K562 (cell line): Measurements from ENCODE around the gene CRYGC. TPM values are rescaled to one million over a fixed set of nuclear protein-coding genes. Genes with fewer than 3 reads are reported as not detected.

Experiments
- ATAC-seq: fragments of 200-7000 bp; cut with Tn5 transposase; 3 replicates; pipeline ENCODE4 v1.9.1; 2020; ENCODE audit warnings: moderate library complexity
- BruUV-seq: library from RNA; stranded (reverse); fragments of 400-500 nt; replicated peaks from 2 replicates; lab custom pipeline; 2021; lab: Mats Ljungman, UMichigan
- CTCF ChIA-PET: fragments of 300-600 bp; formaldehyde crosslinking; extraction: SDS; loops from one replicate; lab custom pipeline; 2021; ENCODE audit warnings: low intra/inter-chr PET ratio; lab: Yijun Ruan, JAX
- POLR2A ChIA-PET: fragments of 300-600, 350-650 bp; sonication (Branson Sonifier 250); formaldehyde crosslinking; extraction: SDS; loops from one replicate; lab custom pipeline; 2021; ENCODE audit warnings: antibody characterized with exemption, inconsistent platforms; lab: Yijun Ruan, JAX
- DNase-seq, 4 experiments: peaks; one replicate each; pipeline versions ENCODE4 v3.0.0 to v3.0.0-alpha.2; 2011 to 2018; ENCODE audit warnings: low spot score in 3 of 4, mixed read lengths in 3 of 4; ENCODE audit errors: extremely low read depth in 1 of 4
- FAIRE-seq: peaks from 2 replicates; lab custom pipeline; 2011; peaks lifted over from hg19 to GRCh38; lab: Jason Lieb, UNC
- H2AFZ ChIP-seq: 2 replicates; pipeline ENCODE4 v1.6.0; 2011; ENCODE audit warnings: low read depth, low read length, control low read depth, inconsistent platforms
- H3K27ac ChIP-seq: fragments of 200-600 bp; 3 replicates; pipeline ENCODE4 v1.8.0; 2011; ENCODE audit warnings: low read depth, mild to moderate bottlenecking, control low read depth, inconsistent platforms, low read length, moderate library complexity, mixed read lengths; ENCODE audit errors: extremely low read depth
- H3K27me3 ChIP-seq, 2 experiments: fragments of 300-600 bp in 1 of 2; 2 replicates in 1 of 2; 3 replicates in 1 of 2; pipeline versions ENCODE4 v1.6.0 to v1.8.0; 2011; ENCODE audit warnings: inconsistent platforms in 2 of 2, low read length in 2 of 2, mild to moderate bottlenecking in 1 of 2, mixed read lengths in 1 of 2, moderate library complexity in 1 of 2; ENCODE audit not compliant: control insufficient read depth in 2 of 2, insufficient read depth in 2 of 2
- H3K36me3 ChIP-seq: fragments of 300-600 bp; 3 replicates; pipeline ENCODE4 v1.8.0; 2011; ENCODE audit warnings: mild to moderate bottlenecking, low read length, inconsistent platforms; ENCODE audit not compliant: control insufficient read depth, insufficient read depth
- H3K4me1 ChIP-seq, 2 experiments: fragments of 200-600 bp in 1 of 2; replicated peaks in 1 of 2; 2 replicates in 1 of 2; 3 replicates in 1 of 2; pipeline versions ENCODE4 v1.5.1 to v1.8.0; 2011; ENCODE audit warnings: inconsistent platforms in 2 of 2, low read length in 2 of 2, mild to moderate bottlenecking in 1 of 2, mixed read lengths in 1 of 2, moderate library complexity in 1 of 2; ENCODE audit not compliant: control insufficient read depth in 2 of 2, insufficient read depth in 2 of 2
- H3K4me2 ChIP-seq: 2 replicates; pipeline ENCODE4 v1.6.1; 2011; ENCODE audit warnings: low read length, control low read depth, inconsistent platforms, mixed read lengths; ENCODE audit not compliant: insufficient read depth
- H3K4me3 ChIP-seq: fragments of 200-600 bp; sonication (generic), shearing (Covaris generic); 2 replicates; pipeline ENCODE4 v1.5.1; 2016; ENCODE audit warnings: control low read depth, inconsistent platforms
- H3K79me2 ChIP-seq: fragments of 200-600 bp; 3 replicates; pipeline ENCODE4 v1.8.0; 2011; ENCODE audit warnings: low read length, inconsistent platforms; ENCODE audit not compliant: control insufficient read depth, insufficient read depth
- H3K9ac ChIP-seq, 2 experiments: 2 replicates each; pipeline versions ENCODE4 v1.6.0 to v1.6.1; 2011; ENCODE audit warnings: low read depth in 2 of 2, low read length in 2 of 2, control low read depth in 1 of 2, inconsistent platforms in 1 of 2, mild to moderate bottlenecking in 1 of 2, mixed read lengths in 1 of 2; ENCODE audit not compliant: insufficient read depth in 1 of 2
- H3K9me1 ChIP-seq: one replicate; pipeline ENCODE4 v1.6.0; 2011; ENCODE audit warnings: inconsistent platforms, mild to moderate bottlenecking, low read length, moderate library complexity; ENCODE audit not compliant: control insufficient read depth, insufficient read depth
- H3K9me3 ChIP-seq: replicated peaks from 2 replicates; pipeline ENCODE4 v1.5.1; 2011; ENCODE audit warnings: low read depth, low read length, inconsistent platforms; ENCODE audit not compliant: control insufficient read depth, insufficient read depth
- H4K20me1 ChIP-seq: replicated peaks from 2 replicates; pipeline ENCODE4 v1.6.1; 2011; ENCODE audit warnings: low read length, inconsistent platforms, mixed read lengths; ENCODE audit not compliant: control insufficient read depth, insufficient read depth
- BRCA1 ChIP-seq, 2 experiments: fragments of 450-650 bp in 1 of 2; sonication (generic) in 1 of 2; formaldehyde crosslinking in 1 of 2; IDR thresholded peaks; 2 replicates each; pipeline versions ENCODE4 v1.5.0 to v1.6.1; 2017 to 2020; ENCODE audit warnings: mild to moderate bottlenecking in 1 of 2, missing genetic modification reagents in 1 of 2
- FUS ChIP-seq: fragments of 200-400 bp; formaldehyde crosslinking; optimal IDR thresholded peaks from 2 replicates; pipeline ENCODE3; 2017; ENCODE audit warnings: low read depth, low read length
- MLLT1 ChIP-seq, 2 experiments: fragments of 450-650 bp; IDR thresholded peaks; 2 replicates each; pipeline ENCODE4 v1.6.1; 2016
- SMARCB1 ChIP-seq: IDR thresholded peaks from 2 replicates; pipeline ENCODE4 v1.6.1; 2011; ENCODE audit warnings: improper control_type of control experiment, low read depth; ENCODE audit not compliant: insufficient read length
- STAT5B ChIP-seq: fragments of 250-450 bp; sonication (Bioruptor Pico); IDR thresholded peaks from 2 replicates; pipeline ENCODE4 v1.8.0; 2021; ENCODE audit warnings: mild to moderate bottlenecking, inconsistent platforms
- ZBTB34 ChIP-seq: fragments of 250-450 bp; sonication (Bioruptor Pico); IDR thresholded peaks from 2 replicates; pipeline ENCODE4 v1.8.0; 2021; ENCODE audit warnings: mild to moderate bottlenecking, moderate library complexity
- ZNF12 ChIP-seq: sonication (generic); formaldehyde crosslinking; IDR thresholded peaks from 2 replicates; pipeline ENCODE4 v1.4.0; 2020; ENCODE audit warnings: mild to moderate bottlenecking, missing genetic modification reagents
- ZNF449 ChIP-seq: fragments of 250-450 bp; sonication (Bioruptor Pico); IDR thresholded peaks from 2 replicates; pipeline ENCODE4 v1.8.0; 2022; ENCODE audit warnings: moderate library complexity, mild to moderate bottlenecking, inconsistent platforms
- ZSCAN32 ChIP-seq: fragments of 450-650 bp; formaldehyde crosslinking; IDR thresholded peaks from 2 replicates; pipeline ENCODE4 v1.4.0; 2020; ENCODE audit warnings: mild to moderate bottlenecking, moderate library complexity
- WGBS: fragments of 100-300 bp; shearing (Covaris generic); methylation state at CpG from one replicate; pipeline ENCODE4 v1.1.6; 2016; ENCODE audit warnings: low coverage, mixed read lengths; ENCODE audit not compliant: insufficient coverage; ENCODE audit errors: missing lambda C conversion rate; 5-methylcytosine and 5-hydroxymethylcytosine counted together
- in situ Hi-C: fragments of 300-500 bp; cut with MboI; formaldehyde crosslinking; loops from 4 replicates; pipeline ENCODE4 v1.15.0; 2018; ENCODE audit warnings: inconsistent platforms, mixed read lengths
- intact Hi-C: fragments of 100-400 bp; cut with micrococcal nuclease; formaldehyde crosslinking; loops from 2 replicates; pipeline ENCODE4 v1.14.2; 2022
- polyA plus RNA-seq, 8 experiments: library from polyadenylated mRNA; depleted of rRNA in 4 of 8; stranded (reverse) in 5 of 8; unstranded in 3 of 8; fragments of >200 nt; fragmentation: Nextera tagmentation in 2 of 8; fragmentation: Illumina TruSeq in 1 of 8; extraction: Ambion mirVana in 2 of 8; extraction: Trizol in 1 of 8; gene quantifications; 2 replicates each; pipeline versions ENCODE4 v1.2.1 to v1.2.3, GENCODE V29; 2011 to 2014; ENCODE audit warnings: inconsistent platforms in 1 of 8, missing spikeins in 1 of 8
- total RNA-seq, 7 experiments: library from RNA; depleted of rRNA in 6 of 7; stranded (reverse); fragments of >200 nt in 6 of 7; fragmentation: Illumina TruSeq in 2 of 7; extraction: Trizol in 2 of 7; gene quantifications; 2 replicates each; pipeline versions ENCODE4 v1.2.1 to v1.2.3, GENCODE V29; 2011 to 2021; ENCODE audit warnings: low replicate concordance in 1 of 7

Gene CRYGC
- total and polyA plus RNA-seq, 9 of the 15 experiments (the other 6 are each of a cell fraction or from before 2014, with no cell fraction given): not detected

- H4K20me1 ChIP-seq: no peaks in the 10 kb centered on the region
- H3K27ac ChIP-seq: no peak overlapping the region
- no peak overlapping the region for H3K4me2 ChIP-seq
- ChIA-PET POLR2A (no interaction called here), CTCF (no interaction called here)
- FAIRE-seq: no peak
- in situ Hi-C loops: no loop called here
- no peaks in the 10 kb centered on the region for H3K4me1 ChIP-seq
- DNase-seq: no peak
- 0% methylated on average over 2 of the region's 3 CpGs for WGBS
- no peaks in the 10 kb centered on the region for H3K9me3 ChIP-seq
- no peaks in the 10 kb centered on the region for H3K9me1 ChIP-seq
- no peaks in the 10 kb centered on the region for H3K79me2 ChIP-seq
- H3K27me3 ChIP-seq: no peaks in the 10 kb centered on the region
- no peak for ATAC-seq
- no peak overlapping the region for H2AFZ ChIP-seq
- BruUV-seq: no TSS peak
- no peaks in the 10 kb centered on the region for H3K36me3 ChIP-seq
- intact Hi-C loops: no loop called here
- no peak overlapping the region for H3K9ac ChIP-seq
- H3K4me3 ChIP-seq: no peak overlapping the region
- TF ChIP-seq ZBTB34 (CRISPR knock-in tag): no peak
- no peak for TF ChIP-seq ZSCAN32
- no peak for TF ChIP-seq ZNF12 (CRISPR knock-in tag)
- TF ChIP-seq BRCA1 (IDR thresholded peaks at IDR 0.05): no peak
- no peak for TF ChIP-seq BRCA1 (CRISPR knock-in tag; IDR thresholded peaks at IDR 0.05)
- TF ChIP-seq ZNF449 (CRISPR knock-in tag): no peak
- no peak for TF ChIP-seq STAT5B (CRISPR knock-in tag)
- TF ChIP-seq MLLT1 (IDR thresholded peaks at IDR 0.05): no peak
- TF ChIP-seq FUS: no peak
- no peak for TF ChIP-seq SMARCB1
These were observed 18.1 kb upstream of the CRYGC start for GRCh38 chr2:208147759-208148158.
